Measurements from ENCODE around the gene PTPN7. TPM values are rescaled to one million over a fixed set of nuclear protein-coding genes. Genes with fewer than 3 reads are reported as not detected.

The PTPN7 gene
- total and polyA plus RNA-seq, 8 donors: 1.0 to 11.7 (median 1.5) TPM

DNA sequence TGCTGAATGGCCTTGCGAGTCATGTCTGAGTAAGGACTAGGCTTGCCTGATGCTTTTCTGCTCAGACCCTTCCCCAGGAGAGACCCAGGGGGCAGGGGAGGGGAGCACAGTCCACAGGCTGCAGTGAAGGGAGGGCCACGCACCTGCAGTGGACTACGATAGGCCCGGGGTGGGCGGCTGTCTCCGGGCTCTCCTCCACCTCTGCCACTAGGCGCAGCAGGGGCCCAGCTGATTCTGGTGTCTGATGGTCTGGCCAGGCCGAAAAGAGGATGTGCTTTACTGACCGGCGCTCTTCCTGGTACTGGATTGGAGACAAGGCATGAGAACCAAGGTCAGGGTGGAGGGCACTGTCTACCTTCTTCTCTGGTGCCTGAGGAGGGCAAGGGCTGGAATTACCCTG is 8.0 kb downstream of the PTPN7 start:
- no peaks in the 10 kb centered on the region for H3K27me3 ChIP-seq
- H3K4me1 ChIP-seq: peaks cover 11 to 33% of the 10 kb centered on the region in 2 donors
- H3K9me3 ChIP-seq: no peaks in the 10 kb centered on the region
- peak in 1 of 4 donors; percentile 69 for DNase-seq
- intact Hi-C loops (cut with DNase I): no loop called here
- H3K27ac ChIP-seq: no peak overlapping the region
- ATAC-seq: no peak
- peaks cover 0 to 56% of the 10 kb centered on the region in 2 donors for H3K36me3 ChIP-seq
- no peak overlapping the region for H3K4me3 ChIP-seq
- TF ChIP-seq, protein P1, sequence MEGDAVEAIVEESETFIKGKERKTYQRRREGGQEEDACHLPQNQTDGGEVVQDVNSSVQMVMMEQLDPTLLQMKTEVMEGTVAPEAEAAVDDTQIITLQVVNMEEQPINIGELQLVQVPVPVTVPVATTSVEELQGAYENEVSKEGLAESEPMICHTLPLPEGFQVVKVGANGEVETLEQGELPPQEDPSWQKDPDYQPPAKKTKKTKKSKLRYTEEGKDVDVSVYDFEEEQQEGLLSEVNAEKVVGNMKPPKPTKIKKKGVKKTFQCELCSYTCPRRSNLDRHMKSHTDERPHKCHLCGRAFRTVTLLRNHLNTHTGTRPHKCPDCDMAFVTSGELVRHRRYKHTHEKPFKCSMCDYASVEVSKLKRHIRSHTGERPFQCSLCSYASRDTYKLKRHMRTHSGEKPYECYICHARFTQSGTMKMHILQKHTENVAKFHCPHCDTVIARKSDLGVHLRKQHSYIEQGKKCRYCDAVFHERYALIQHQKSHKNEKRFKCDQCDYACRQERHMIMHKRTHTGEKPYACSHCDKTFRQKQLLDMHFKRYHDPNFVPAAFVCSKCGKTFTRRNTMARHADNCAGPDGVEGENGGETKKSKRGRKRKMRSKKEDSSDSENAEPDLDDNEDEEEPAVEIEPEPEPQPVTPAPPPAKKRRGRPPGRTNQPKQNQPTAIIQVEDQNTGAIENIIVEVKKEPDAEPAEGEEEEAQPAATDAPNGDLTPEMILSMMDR (IDR thresholded peaks at IDR 0.05): no peak

- H3K36me3 ChIP-seq: peaks cover 0 to 53% of the 10 kb centered on the region in 2 donors
- ATAC-seq: no peak
These were observed 9.4 kb downstream of the PTPN7 start for GRCh38 chr1:202151045-202151444.

DNA sequence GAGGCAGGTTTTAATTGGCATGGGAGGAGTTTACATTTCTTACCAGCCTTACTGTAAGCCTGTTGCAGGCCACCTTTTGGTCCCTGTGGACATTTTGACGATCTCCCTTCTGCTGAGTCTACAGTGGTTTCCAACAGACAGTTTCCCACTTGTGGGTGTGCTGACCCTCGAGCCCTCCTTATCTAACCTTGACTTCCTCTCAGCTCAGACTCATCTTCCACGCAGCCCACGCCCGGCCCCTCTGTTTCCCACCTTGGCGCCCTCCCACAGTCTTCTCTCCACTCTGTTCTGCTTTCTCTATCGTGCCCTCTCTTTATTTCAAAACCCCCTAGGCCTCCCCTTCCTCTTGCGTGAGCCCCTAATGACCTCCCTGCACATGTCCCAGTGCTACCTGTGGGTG is 9.8 kb downstream of the PTPN7 start:
- H3K4me1 ChIP-seq: peaks cover 12 to 22% of the 10 kb centered on the region in 2 donors
- no peak overlapping the region for H3K27ac ChIP-seq
- ATAC-seq (no peak), DNase-seq (no peak)
- H3K36me3 ChIP-seq: peaks cover 0 to 53% of the 10 kb centered on the region in 2 donors
- no peaks in the 10 kb centered on the region for H3K27me3 ChIP-seq
- intact Hi-C loops (cut with DNase I): no loop called here
- no peak overlapping the region for H3K4me3 ChIP-seq
- TF ChIP-seq, protein P1 (IDR thresholded peaks at IDR 0.05): no peak
- H3K9me3 ChIP-seq: no peaks in the 10 kb centered on the region

More at GRCh38 chr1:202151045-202151444, 9.4 kb downstream of the PTPN7 start:
- Histone ChIP-seq H3K9me3 (no peaks in the 10 kb centered on the region), H3K27me3 (no peaks in the 10 kb centered on the region), H3K27ac (no peak overlapping the region), H3K4me3 (no peak overlapping the region), H3K4me1 (peaks cover 11 to 26% of the 10 kb centered on the region in 2 donors)
- no peak for DNase-seq
- intact Hi-C loops (cut with DNase I): no loop called here
- TF ChIP-seq, protein P1 (IDR thresholded peaks at IDR 0.05): no peak

- ATAC-seq: no peak
- intact Hi-C loops (cut with DNase I): no loop called here
- no peaks in the 10 kb centered on the region for H3K9me3 ChIP-seq
- peaks cover 12 to 22% of the 10 kb centered on the region in 2 donors for H3K4me1 ChIP-seq
- peak in 1 of 4 donors; percentile 46 for DNase-seq
- peaks cover 0 to 53% of the 10 kb centered on the region in 2 donors for H3K36me3 ChIP-seq
- no peaks in the 10 kb centered on the region for H3K27me3 ChIP-seq
- TF ChIP-seq, protein P1 (IDR thresholded peaks at IDR 0.05): no peak
- no peak overlapping the region for H3K4me3 ChIP-seq
- no peak overlapping the region for H3K27ac ChIP-seq
These were observed 10.2 kb downstream of the PTPN7 start for GRCh38 chr1:202150187-202150586.

GRCh38 chr1:202149566-202149965 is 10.8 kb downstream of the PTPN7 start:
- no peak for ATAC-seq
- DNase-seq: no peak
- H3K9me3 ChIP-seq: no peaks in the 10 kb centered on the region
- no peak overlapping the region for H3K27ac ChIP-seq
- no peak overlapping the region for H3K4me3 ChIP-seq
- TF ChIP-seq, protein P1 (IDR thresholded peaks at IDR 0.05): no peak
- intact Hi-C loops (cut with DNase I): no loop called here
- H3K4me1 ChIP-seq: peaks cover 6 to 20% of the 10 kb centered on the region in 2 donors
- peaks cover 0 to 53% of the 10 kb centered on the region in 2 donors for H3K36me3 ChIP-seq
- H3K27me3 ChIP-seq: no peaks in the 10 kb centered on the region
